ENCODE data around the gene RGL2. TPM values are rescaled to one million over a fixed set of nuclear protein-coding genes. Genes with fewer than 3 reads are reported as not detected.

RGL2 gene
- polyA plus RNA-seq, 1 donor from 2014 or later = 120 TPM

DNA sequence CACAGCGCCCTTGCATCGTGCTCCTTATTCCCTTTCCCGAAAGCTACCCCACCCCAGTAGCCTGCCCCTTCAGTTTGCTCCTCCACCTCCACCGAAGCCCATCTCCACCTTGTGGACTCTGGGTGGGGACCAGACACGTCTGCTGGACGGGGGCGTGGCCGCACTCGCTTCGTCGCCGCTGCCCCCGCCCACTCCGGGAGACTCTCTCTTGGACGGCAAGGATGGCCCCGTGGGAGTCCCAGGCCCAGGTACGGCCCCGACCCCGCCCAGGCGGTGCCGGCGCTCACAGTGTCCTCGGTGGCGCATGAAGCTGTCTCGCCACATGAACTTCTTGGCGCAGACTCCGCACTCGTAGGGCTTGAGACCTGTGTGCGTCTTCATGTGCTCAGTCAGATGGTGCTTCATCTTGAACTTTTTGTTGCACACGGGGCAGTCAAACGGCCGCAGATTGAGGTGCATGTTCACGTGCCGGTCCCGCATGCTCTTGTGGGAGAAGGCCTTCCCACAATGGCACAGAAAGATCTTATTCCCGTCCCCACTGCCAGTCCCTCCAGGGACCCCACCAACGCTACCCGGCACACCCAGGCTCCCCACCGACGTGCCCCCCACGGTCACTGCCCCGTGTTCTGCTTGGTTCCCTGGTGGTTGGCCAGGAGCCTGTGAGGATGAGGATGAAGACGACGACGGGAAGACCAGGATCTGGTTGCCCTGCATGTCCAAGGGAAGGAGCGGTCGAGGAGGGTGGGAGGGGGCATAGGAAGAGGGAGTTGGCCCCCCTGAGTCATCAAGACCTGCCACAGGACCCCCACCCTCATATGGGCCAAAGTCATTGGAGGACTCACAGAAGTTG is 16.4 kb upstream of the RGL2 start:
- Histone ChIP-seq H3K36me3 (ENCODE audit: insufficient read depth, low read length) (peaks cover 4% of the 10 kb centered on the region), H3K9me2 (ENCODE audit: insufficient read depth, low read length) (no peaks in the 10 kb centered on the region), H3K79me2 (replicated peaks; ENCODE audit: insufficient read depth, low read length) (peaks cover 3% of the 10 kb centered on the region), H4K20me1 (ENCODE audit: insufficient read depth) (no peaks in the 10 kb centered on the region), H3K4me2 (ENCODE audit: low read length) (no peak overlapping the region), H3K4me3 (ENCODE audit: low read length) (no peak overlapping the region), H3K9ac (ENCODE audit: low read length) (no peak overlapping the region), H3K9me3 (ENCODE audit: low read length) (no peaks in the 10 kb centered on the region), H3F3A (ENCODE audit: insufficient read depth, low read length, poor library complexity, severe bottlenecking) (peaks cover 6% of the 10 kb centered on the region), H3K27me3 (ENCODE audit: insufficient read depth, low read depth, low read length) (peaks cover 25% of the 10 kb centered on the region), H3K27ac (ENCODE audit: low read length) (no peak overlapping the region), H2AFZ (ENCODE audit: low read depth, low read length) (no peak overlapping the region)
- TF ChIP-seq SMC3 (conservative IDR thresholded peaks at IDR 0.05; ENCODE audit: poor library complexity) (no peak), EP300 (conservative IDR thresholded peaks at IDR 0.05; ENCODE audit: poor library complexity, severe bottlenecking) (no peak), MXI1 (conservative IDR thresholded peaks at IDR 0.05; ENCODE audit: poor library complexity, severe bottlenecking) (no peak), TAF1 (IDR thresholded peaks at IDR 0.05; ENCODE audit: low read depth) (no peak), EZH2 (IDR thresholded peaks at IDR 0.05; ENCODE audit: borderline replicate concordance, insufficient read depth, low read length, poor library complexity, severe bottlenecking) (no peak), POLR2AphosphoS5 (IDR thresholded peaks at IDR 0.05) (no peak), RAD21 (conservative IDR thresholded peaks at IDR 0.05) (no peak)
- TF ChIP-seq, protein P1, sequence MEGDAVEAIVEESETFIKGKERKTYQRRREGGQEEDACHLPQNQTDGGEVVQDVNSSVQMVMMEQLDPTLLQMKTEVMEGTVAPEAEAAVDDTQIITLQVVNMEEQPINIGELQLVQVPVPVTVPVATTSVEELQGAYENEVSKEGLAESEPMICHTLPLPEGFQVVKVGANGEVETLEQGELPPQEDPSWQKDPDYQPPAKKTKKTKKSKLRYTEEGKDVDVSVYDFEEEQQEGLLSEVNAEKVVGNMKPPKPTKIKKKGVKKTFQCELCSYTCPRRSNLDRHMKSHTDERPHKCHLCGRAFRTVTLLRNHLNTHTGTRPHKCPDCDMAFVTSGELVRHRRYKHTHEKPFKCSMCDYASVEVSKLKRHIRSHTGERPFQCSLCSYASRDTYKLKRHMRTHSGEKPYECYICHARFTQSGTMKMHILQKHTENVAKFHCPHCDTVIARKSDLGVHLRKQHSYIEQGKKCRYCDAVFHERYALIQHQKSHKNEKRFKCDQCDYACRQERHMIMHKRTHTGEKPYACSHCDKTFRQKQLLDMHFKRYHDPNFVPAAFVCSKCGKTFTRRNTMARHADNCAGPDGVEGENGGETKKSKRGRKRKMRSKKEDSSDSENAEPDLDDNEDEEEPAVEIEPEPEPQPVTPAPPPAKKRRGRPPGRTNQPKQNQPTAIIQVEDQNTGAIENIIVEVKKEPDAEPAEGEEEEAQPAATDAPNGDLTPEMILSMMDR (IDR thresholded peaks at IDR 0.05; ENCODE audit: poor library complexity, severe bottlenecking) = no peak

DNA sequence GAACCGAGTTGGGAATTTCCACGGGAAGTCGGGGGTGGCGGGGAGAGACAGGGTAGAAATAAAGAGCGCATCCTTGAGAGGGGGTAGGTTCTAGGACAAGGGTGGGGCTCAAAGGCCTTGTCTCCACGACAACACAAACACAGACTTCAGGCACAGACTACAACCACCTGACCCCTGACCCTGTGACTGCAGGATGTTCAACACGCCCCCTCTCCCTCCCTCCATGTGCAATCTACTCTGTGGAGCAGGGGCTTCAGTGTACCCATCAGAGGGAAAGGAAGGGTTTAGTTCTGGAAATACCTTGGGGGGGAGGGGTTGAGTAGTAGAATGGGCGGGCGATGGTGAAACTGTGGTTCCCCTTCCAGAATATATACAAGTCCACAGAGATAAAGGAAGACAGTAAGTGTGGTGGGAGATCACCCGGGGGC is 15.8 kb upstream of the RGL2 start:
- H3K4me3 ChIP-seq (ENCODE audit: low read length) = no peak overlapping the region
- peaks cover 25% of the 10 kb centered on the region for H3K27me3 ChIP-seq (ENCODE audit: insufficient read depth, low read depth, low read length)
- peaks cover 6% of the 10 kb centered on the region for H3F3A ChIP-seq (ENCODE audit: insufficient read depth, low read length, poor library complexity, severe bottlenecking)
- no peaks in the 10 kb centered on the region for H3K9me2 ChIP-seq (ENCODE audit: insufficient read depth, low read length)
- no peak overlapping the region for H3K9ac ChIP-seq (ENCODE audit: low read length)
- peaks cover 4% of the 10 kb centered on the region for H3K36me3 ChIP-seq (ENCODE audit: insufficient read depth, low read length)
- no peak overlapping the region for H2AFZ ChIP-seq (ENCODE audit: low read depth, low read length)
- TF ChIP-seq TAF1 (IDR thresholded peaks at IDR 0.05; ENCODE audit: low read depth) = no peak
- TF ChIP-seq MXI1 (conservative IDR thresholded peaks at IDR 0.05; ENCODE audit: poor library complexity, severe bottlenecking) = no peak
- TF ChIP-seq, protein P2, sequence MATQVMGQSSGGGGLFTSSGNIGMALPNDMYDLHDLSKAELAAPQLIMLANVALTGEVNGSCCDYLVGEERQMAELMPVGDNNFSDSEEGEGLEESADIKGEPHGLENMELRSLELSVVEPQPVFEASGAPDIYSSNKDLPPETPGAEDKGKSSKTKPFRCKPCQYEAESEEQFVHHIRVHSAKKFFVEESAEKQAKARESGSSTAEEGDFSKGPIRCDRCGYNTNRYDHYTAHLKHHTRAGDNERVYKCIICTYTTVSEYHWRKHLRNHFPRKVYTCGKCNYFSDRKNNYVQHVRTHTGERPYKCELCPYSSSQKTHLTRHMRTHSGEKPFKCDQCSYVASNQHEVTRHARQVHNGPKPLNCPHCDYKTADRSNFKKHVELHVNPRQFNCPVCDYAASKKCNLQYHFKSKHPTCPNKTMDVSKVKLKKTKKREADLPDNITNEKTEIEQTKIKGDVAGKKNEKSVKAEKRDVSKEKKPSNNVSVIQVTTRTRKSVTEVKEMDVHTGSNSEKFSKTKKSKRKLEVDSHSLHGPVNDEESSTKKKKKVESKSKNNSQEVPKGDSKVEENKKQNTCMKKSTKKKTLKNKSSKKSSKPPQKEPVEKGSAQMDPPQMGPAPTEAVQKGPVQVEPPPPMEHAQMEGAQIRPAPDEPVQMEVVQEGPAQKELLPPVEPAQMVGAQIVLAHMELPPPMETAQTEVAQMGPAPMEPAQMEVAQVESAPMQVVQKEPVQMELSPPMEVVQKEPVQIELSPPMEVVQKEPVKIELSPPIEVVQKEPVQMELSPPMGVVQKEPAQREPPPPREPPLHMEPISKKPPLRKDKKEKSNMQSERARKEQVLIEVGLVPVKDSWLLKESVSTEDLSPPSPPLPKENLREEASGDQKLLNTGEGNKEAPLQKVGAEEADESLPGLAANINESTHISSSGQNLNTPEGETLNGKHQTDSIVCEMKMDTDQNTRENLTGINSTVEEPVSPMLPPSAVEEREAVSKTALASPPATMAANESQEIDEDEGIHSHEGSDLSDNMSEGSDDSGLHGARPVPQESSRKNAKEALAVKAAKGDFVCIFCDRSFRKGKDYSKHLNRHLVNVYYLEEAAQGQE (IDR thresholded peaks at IDR 0.05; ENCODE audit: borderline replicate concordance) = no peak
- TF ChIP-seq, protein P1 (IDR thresholded peaks at IDR 0.05; ENCODE audit: poor library complexity, severe bottlenecking) = no peak
- TF ChIP-seq RAD21 (conservative IDR thresholded peaks at IDR 0.05) = no peak
- TF ChIP-seq EP300 (conservative IDR thresholded peaks at IDR 0.05; ENCODE audit: poor library complexity, severe bottlenecking) = no peak
- no peak for TF ChIP-seq SMC3 (conservative IDR thresholded peaks at IDR 0.05; ENCODE audit: poor library complexity)
- no peak for TF ChIP-seq EZH2 (IDR thresholded peaks at IDR 0.05; ENCODE audit: borderline replicate concordance, insufficient read depth, low read length, poor library complexity, severe bottlenecking)
- no peak for TF ChIP-seq POLR2AphosphoS5 (IDR thresholded peaks at IDR 0.05)
- H3K9me3 ChIP-seq (ENCODE audit: low read length) = no peaks in the 10 kb centered on the region
- H4K20me1 ChIP-seq (ENCODE audit: insufficient read depth) = no peaks in the 10 kb centered on the region
- H3K4me2 ChIP-seq (ENCODE audit: low read length) = no peak overlapping the region
- no peak overlapping the region for H3K27ac ChIP-seq (ENCODE audit: low read length)
- H3K79me2 ChIP-seq (replicated peaks; ENCODE audit: insufficient read depth, low read length) = no peaks in the 10 kb centered on the region

Measured in neural cell (in vitro differentiated cells).